PC-3 (cell line): ENCODE measurements around the gene POM121L2. TPM values are rescaled to one million over a fixed set of nuclear protein-coding genes. Genes with fewer than 3 reads are reported as not detected.

Source experiments
- ATAC-seq: fragments of 200-7000 bp; cut with Tn5 transposase; 2 replicates; pipeline ENCODE4 v1.9.1; 2020; ENCODE audit warnings: mild to moderate bottlenecking, moderate library complexity
- BruUV-seq: library from RNA; stranded (reverse); fragments of 400-500 nt; replicated peaks from 2 replicates; lab custom pipeline; 2021; lab: Mats Ljungman, UMichigan
- CTCF ChIA-PET: fragments of 300-600 bp; sonication (Branson Sonifier 250); formaldehyde crosslinking; loops from one replicate; lab custom pipeline; 2022; ENCODE audit warnings: antibody characterized with exemption; lab: Charles Lee
- POLR2A ChIA-PET: fragments of 300-600 bp; sonication (Branson Sonifier 250); formaldehyde crosslinking; loops from one replicate; lab custom pipeline; 2022; ENCODE audit warnings: antibody characterized with exemption; ENCODE audit not compliant: unreplicated experiment; lab: Charles Lee
- DNase-seq: peaks from one replicate; pipeline ENCODE4 v3.0.0-alpha.2; 2015
- H2AFZ ChIP-seq: fragments of 300-600 bp; sonication (generic); 2 replicates; pipeline ENCODE4 v1.6.0; 2016; ENCODE audit warnings: antibody characterized with exemption, low read length
- H3F3A ChIP-seq: fragments of 300-600 bp; sonication (generic); one replicate; pipeline ENCODE4 v1.6.0; 2017; ENCODE audit warnings: antibody characterized with exemption, low read length, control low read depth, mild to moderate bottlenecking; ENCODE audit not compliant: unreplicated experiment
- H3K27ac ChIP-seq: fragments of 300-600 bp; sonication (generic); 2 replicates; pipeline ENCODE4 v1.5.1; 2016; ENCODE audit warnings: mild to moderate bottlenecking, low read length
- H3K27me3 ChIP-seq: fragments of 300-600 bp; sonication (generic); 2 replicates; pipeline ENCODE4 v1.6.1; 2016; ENCODE audit warnings: low read length, mixed read lengths
- H3K36me3 ChIP-seq: fragments of 300-600 bp; sonication (generic); 2 replicates; pipeline ENCODE4 v1.6.1; 2016; ENCODE audit warnings: low read depth, mixed run types, low read length, mixed read lengths
- H3K4me1 ChIP-seq: fragments of 300-600 bp; sonication (generic); 2 replicates; pipeline ENCODE4 v1.5.1; 2016; ENCODE audit warnings: low read length; ENCODE audit not compliant: insufficient read depth
- H3K4me2 ChIP-seq: fragments of 300-600 bp; sonication (generic); 2 replicates; pipeline ENCODE4 v1.6.0; 2016; ENCODE audit warnings: low read length
- H3K4me3 ChIP-seq: fragments of 300-600 bp; sonication (generic); 2 replicates; pipeline ENCODE4 v1.5.1; 2016; ENCODE audit warnings: mild to moderate bottlenecking, low read length, mixed read lengths
- H3K79me2 ChIP-seq: fragments of 300-600 bp; sonication (generic); 2 replicates; pipeline ENCODE4 v1.6.1; 2017; ENCODE audit warnings: low read length, mixed read lengths
- H3K9ac ChIP-seq: fragments of 300-600 bp; sonication (generic); 2 replicates; pipeline ENCODE4 v1.6.0; 2016; ENCODE audit warnings: mild to moderate bottlenecking, low read length
- H3K9me2 ChIP-seq: fragments of 300-600 bp; sonication (generic); replicated peaks from 2 replicates; pipeline ENCODE4 v1.6.1; 2016; ENCODE audit warnings: mixed run types, low read length, mixed read lengths
- H3K9me3 ChIP-seq: fragments of 300-600 bp; sonication (generic); 2 replicates; pipeline ENCODE4 v1.6.1; 2016; ENCODE audit warnings: low read length, mixed read lengths
- H4K20me1 ChIP-seq: fragments of 300-600 bp; sonication (generic); 2 replicates; pipeline ENCODE4 v1.6.1; 2016; ENCODE audit warnings: low read length, mixed read lengths
- EZH2 ChIP-seq: fragments of 300-600 bp; sonication (generic); IDR thresholded peaks from one replicate; pipeline ENCODE4 v1.6.1; 2017; ENCODE audit warnings: antibody characterized with exemption, mild to moderate bottlenecking, low read length; ENCODE audit not compliant: unreplicated experiment
- EZH2phosphoT487 ChIP-seq: fragments of 300-600 bp; sonication (generic); IDR thresholded peaks from 2 replicates; pipeline ENCODE4 v1.6.1; 2018; ENCODE audit warnings: mild to moderate bottlenecking, antibody characterized with exemption, low read length, borderline replicate concordance
- intact Hi-C: fragments of 100-400 bp; cut with micrococcal nuclease; formaldehyde crosslinking; loops from 2 replicates; pipeline ENCODE4 v1.9.0; 2023
- total RNA-seq: library from RNA; depleted of rRNA; stranded (reverse); fragments of >200 nt; gene quantifications from 2 replicates; pipeline ENCODE4 v1.2.3, GENCODE V29; 2014
- TF ChIP-seq, protein P1 (sequence below): fragments of 300-600 bp; sonication (generic); conservative IDR thresholded peaks from 2 replicates; pipeline ENCODE4 v1.5.1; 2017; ENCODE audit warnings: antibody characterized with exemption, low read depth, mild to moderate bottlenecking, low read length

POM121L2 gene
- total RNA-seq, 1 experiment from 2014 or later, result not detected

DNA sequence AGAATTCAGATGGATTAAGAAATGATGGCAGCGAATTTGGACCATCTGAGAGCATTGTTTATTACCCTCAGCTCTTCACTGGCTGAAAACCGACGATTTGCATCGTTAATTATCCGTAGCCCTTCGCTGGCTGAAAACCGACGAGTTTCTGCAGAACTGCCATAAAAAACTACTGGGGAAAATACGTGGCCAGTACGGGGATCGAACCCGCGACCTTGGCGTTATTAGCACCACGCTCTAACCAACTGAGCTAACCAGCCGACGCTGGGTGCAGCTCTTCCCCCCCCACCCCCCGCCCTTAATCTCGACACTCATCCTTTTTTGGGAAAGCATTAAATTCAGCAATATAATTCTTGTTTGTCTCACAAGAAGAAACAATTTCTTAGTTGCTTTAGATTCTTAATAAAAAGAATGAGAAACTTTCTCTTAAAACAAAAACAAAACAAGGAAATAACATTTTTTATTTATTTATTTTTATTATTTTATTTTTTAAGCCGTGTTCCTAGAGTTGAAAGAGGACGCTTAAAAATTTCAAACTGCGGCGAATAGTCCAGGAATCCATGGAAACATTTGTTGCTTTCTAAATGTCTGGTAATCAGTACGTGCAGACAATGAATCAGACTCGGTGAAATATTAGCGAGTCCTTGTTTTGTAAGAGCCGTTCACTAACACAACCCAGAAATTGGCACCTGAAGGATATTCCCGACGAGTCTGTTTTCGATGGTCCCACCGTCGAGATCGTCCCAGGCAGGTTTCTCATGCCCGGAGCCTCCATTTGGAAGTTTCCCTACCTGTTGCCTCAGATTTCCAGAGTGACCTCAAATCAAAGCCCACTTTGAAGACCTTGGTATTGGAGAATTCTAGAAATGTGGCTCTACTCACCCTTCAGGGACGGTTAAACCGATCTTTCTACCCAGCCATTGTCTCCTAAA is 36.8 kb downstream of the POM121L2 start:
- no peak overlapping the region for H3K9ac ChIP-seq
- no peaks in the 10 kb centered on the region for H3F3A ChIP-seq
- no peak overlapping the region for H2AFZ ChIP-seq
- no peaks in the 10 kb centered on the region for H3K9me2 ChIP-seq
- no peak overlapping the region for H3K27ac ChIP-seq
- H3K4me2 ChIP-seq, result no peak overlapping the region
- TF ChIP-seq EZH2 (no peak), EZH2phosphoT487 (no peak)
- TF ChIP-seq, protein P1, sequence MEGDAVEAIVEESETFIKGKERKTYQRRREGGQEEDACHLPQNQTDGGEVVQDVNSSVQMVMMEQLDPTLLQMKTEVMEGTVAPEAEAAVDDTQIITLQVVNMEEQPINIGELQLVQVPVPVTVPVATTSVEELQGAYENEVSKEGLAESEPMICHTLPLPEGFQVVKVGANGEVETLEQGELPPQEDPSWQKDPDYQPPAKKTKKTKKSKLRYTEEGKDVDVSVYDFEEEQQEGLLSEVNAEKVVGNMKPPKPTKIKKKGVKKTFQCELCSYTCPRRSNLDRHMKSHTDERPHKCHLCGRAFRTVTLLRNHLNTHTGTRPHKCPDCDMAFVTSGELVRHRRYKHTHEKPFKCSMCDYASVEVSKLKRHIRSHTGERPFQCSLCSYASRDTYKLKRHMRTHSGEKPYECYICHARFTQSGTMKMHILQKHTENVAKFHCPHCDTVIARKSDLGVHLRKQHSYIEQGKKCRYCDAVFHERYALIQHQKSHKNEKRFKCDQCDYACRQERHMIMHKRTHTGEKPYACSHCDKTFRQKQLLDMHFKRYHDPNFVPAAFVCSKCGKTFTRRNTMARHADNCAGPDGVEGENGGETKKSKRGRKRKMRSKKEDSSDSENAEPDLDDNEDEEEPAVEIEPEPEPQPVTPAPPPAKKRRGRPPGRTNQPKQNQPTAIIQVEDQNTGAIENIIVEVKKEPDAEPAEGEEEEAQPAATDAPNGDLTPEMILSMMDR, result no peak
- no peaks in the 10 kb centered on the region for H3K79me2 ChIP-seq
- ATAC-seq, result no peak
- intact Hi-C loops, result no loop called here
- no peaks in the 10 kb centered on the region for H3K36me3 ChIP-seq
- no peaks in the 10 kb centered on the region for H3K27me3 ChIP-seq
- H3K9me3 ChIP-seq, result no peaks in the 10 kb centered on the region
- no peaks in the 10 kb centered on the region for H3K4me1 ChIP-seq
- no TSS peak for BruUV-seq
- no peak overlapping the region for H3K4me3 ChIP-seq
- ChIA-PET POLR2A (no interaction called here), CTCF (no interaction called here)
- no peaks in the 10 kb centered on the region for H4K20me1 ChIP-seq
- peak; percentile 21 for DNase-seq

DNA sequence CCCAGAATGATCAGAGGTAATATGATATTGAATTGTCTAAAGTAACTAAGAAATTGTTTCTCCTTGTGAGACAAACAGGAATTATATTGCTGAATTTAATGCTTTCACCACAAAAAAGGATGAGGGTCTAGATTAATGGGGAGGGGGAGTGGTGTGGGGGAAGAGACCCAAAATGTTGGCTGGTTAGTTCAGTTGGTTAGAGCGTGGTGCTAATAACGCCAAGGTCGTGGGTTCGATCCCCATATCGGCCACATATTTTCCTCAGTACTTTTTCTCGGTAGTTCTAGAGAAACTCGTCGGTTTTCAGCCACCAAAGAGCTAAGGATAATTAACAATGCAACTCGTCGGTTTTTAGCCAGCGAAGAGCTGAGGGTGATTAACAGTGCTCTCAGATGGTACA is 38.3 kb downstream of the POM121L2 start:
- H3F3A ChIP-seq, result no peaks in the 10 kb centered on the region
- H3K27ac ChIP-seq, result no peak overlapping the region
- no peak for TF ChIP-seq EZH2
- TF ChIP-seq EZH2phosphoT487, result no peak
- TF ChIP-seq, protein P1, result no peak
- no peaks in the 10 kb centered on the region for H4K20me1 ChIP-seq
- H3K4me2 ChIP-seq, result no peak overlapping the region
- H3K9ac ChIP-seq, result no peak overlapping the region
- H2AFZ ChIP-seq, result no peak overlapping the region
- H3K9me2 ChIP-seq, result no peaks in the 10 kb centered on the region
- H3K79me2 ChIP-seq, result no peaks in the 10 kb centered on the region
- H3K9me3 ChIP-seq, result no peaks in the 10 kb centered on the region
- CTCF ChIA-PET, result no interaction called here
- H3K36me3 ChIP-seq, result no peaks in the 10 kb centered on the region
- no peaks in the 10 kb centered on the region for H3K27me3 ChIP-seq
- BruUV-seq, result no TSS peak
- POLR2A ChIA-PET, result no interaction called here
- no peaks in the 10 kb centered on the region for H3K4me1 ChIP-seq
- no peak overlapping the region for H3K4me3 ChIP-seq
- intact Hi-C loops, result no loop called here
- ATAC-seq (no peak), DNase-seq (no peak)

DNA sequence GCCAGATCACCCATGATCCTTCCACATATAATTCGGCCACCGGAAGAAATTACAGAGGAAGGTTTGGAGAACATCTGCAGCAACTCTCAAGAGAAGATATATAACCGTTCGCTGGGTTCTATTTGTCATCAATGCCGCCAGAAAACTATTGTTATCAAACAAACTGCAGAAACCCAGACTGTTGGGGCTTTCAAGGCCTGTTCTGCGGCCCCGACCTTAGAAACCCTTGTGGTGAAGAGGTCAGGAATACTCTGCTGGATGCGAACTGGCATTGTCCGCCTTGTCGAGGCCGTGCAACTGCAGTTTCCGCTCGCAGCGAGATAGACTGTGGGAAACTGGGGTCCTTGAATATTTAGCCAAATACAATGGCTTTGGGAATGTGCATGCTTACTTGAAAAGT is 43.3 kb downstream of the POM121L2 start:
- Histone ChIP-seq H3K27me3 (no peaks in the 10 kb centered on the region), H2AFZ (no peak overlapping the region), H3K79me2 (no peaks in the 10 kb centered on the region), H3K27ac (no peak overlapping the region), H3K9ac (no peak overlapping the region), H3K9me3 (no peaks in the 10 kb centered on the region), H4K20me1 (no peaks in the 10 kb centered on the region), H3K36me3 (no peaks in the 10 kb centered on the region), H3K4me2 (no peak overlapping the region), H3K4me1 (no peaks in the 10 kb centered on the region), H3F3A (no peaks in the 10 kb centered on the region), H3K4me3 (no peak overlapping the region), H3K9me2 (no peaks in the 10 kb centered on the region)
- TF ChIP-seq EZH2 (no peak), EZH2phosphoT487 (no peak)
- TF ChIP-seq, protein P1, result no peak
- POLR2A ChIA-PET, result no interaction called here
- CTCF ChIA-PET, result no interaction called here
- DNase-seq (no peak), ATAC-seq (no peak)
- no TSS peak for BruUV-seq
- intact Hi-C loops, result no loop called here
